Adipose tissue (tissue), 3 donors: Measurements from ENCODE around the gene TMEM91. TPM values are rescaled to one million over a fixed set of nuclear protein-coding genes. Genes with fewer than 3 reads are reported as not detected.

ENCODE experiments used
- H3K27ac ChIP-seq: one replicate; pipeline ENCODE4 v1.5.1; 2013; ENCODE audit warnings: low read depth, low read length
- WGBS, 3 donors: extraction: QIAGEN DNeasy Blood & Tissue Kit; methylation state at CpG; one replicate each; pipeline ENCODE4 v1.1.7; 2013; 5-methylcytosine and 5-hydroxymethylcytosine counted together
- polyA plus RNA-seq, 3 donors: library from polyadenylated mRNA; stranded (reverse); fragments of 200-250 nt; gene quantifications; one replicate each; pipeline ENCODE4 v1.2.3, GENCODE V29; 2013
- donor health status: healthy with polysubstance abuse.
- donor health status: Bipolar disorder and iron deficiency.
- donor health status: healthy.

Gene TMEM91
- polyA plus RNA-seq, 3 donors: 10.2 to 24.2 (median 12.2) TPM

DNA sequence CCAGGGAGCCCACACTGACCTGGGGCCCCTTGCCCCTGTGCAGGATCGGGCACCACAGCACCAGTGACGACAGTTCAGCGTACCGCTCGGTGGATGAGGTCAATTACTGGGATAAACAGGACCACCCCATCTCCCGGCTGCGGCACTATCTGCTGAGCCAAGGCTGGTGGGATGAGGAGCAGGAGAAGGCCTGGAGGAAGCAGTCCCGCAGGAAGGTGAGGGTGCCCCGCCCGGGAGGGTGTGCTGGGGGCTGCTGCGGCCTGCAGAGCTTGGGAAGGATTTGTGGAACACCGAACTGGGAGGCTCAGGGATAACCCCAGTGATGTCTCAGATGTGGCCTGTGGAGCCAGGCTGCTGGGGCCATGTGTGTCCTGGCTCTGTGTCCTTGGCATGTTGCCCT lies 46.6 kb downstream of the TMEM91 start:
- H3K27ac ChIP-seq: no peak overlapping the region
- 92 to 96% (median 96%) methylated on average over 12 of the region's 12 CpGs for WGBS, 3 donors

DNA sequence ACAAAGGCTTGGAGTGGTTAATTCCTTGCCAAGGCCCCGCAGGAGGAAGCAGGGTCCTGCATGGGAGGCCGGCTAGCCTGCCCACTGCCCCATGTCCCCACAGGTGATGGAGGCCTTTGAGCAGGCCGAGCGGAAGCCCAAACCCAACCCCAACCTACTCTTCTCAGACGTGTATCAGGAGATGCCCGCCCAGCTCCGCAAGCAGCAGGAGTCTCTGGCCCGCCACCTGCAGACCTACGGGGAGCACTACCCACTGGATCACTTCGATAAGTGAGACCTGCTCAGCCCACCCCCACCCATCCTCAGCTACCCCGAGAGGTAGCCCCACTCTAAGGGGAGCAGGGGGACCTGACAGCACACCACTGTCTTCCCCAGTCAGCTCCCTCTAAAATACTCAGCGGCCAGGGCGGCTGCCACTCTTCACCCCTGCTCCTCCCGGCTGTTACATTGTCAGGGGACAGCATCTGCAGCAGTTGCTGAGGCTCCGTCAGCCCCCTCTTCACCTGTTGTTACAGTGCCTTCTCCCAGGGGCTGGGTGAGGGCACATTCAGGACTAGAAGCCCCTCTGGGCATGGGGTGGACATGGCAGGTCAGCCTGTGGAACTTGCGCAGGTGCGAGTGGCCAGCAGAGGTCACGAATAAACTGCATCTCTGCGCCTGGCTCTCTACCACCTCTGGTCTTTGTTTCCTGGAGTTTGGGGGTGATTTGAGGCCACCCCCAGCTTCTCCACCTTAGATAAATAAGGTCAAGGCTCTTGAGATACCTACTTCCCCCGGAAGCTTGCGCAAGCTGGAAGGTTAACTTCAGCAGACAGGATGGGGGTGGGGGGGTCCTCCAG lies 48.2 kb downstream of the TMEM91 start:
- WGBS, 3 donors: 75 to 87% (median 76%) methylated on average over 21 of the region's 21 CpGs
- no peak overlapping the region for H3K27ac ChIP-seq

DNA sequence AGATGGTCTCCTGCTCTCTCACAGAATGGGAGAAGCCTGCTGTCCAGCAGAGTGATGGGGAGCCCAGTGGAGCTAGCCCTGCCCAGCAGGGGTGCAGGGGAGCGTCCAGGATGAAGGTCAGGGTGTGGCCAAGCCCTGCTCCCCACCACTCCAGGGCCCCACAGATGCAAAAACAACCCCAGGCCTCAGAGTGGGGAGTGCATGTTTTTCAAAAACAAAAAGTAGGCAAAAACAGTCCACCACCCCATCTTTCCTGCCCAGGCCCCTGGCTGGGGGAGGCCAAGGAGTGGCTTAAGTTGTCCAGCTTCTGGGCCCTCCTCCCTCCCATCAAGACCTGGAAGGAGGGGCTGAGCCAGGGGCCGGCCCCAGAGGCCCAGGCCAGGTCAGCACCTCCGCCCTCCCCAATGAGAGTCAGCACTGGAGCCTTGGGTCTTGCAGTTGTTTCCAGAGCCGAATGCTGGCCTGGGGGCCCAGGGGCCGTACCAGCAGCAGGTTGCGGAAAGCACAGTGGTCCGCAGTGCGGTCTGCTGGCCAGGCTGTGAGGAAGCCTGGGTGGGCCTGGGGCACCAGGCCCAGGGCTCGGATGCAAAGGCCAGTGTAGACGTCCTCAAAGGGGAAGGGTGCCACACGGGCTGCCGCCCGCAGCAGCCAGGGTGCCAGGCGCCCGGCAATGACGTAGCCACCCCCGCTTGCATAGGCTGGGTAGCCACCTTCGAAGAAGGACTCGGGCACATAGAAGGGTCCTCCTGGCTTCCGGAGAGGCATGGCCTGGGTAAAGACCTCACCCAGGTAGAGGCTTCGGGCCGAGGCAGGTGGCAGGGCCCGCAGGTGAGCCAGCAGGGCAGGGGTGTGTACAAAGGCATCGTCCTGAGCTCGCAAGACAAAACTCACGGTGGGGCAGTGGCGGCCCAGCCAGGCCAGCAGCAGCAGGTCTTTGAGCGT lies 49.1 kb downstream of the TMEM91 start:
- no peak overlapping the region for H3K27ac ChIP-seq
- WGBS, 3 donors: 86 to 90% (median 89%) methylated on average over 27 to 28 of the region's 28 CpGs

DNA sequence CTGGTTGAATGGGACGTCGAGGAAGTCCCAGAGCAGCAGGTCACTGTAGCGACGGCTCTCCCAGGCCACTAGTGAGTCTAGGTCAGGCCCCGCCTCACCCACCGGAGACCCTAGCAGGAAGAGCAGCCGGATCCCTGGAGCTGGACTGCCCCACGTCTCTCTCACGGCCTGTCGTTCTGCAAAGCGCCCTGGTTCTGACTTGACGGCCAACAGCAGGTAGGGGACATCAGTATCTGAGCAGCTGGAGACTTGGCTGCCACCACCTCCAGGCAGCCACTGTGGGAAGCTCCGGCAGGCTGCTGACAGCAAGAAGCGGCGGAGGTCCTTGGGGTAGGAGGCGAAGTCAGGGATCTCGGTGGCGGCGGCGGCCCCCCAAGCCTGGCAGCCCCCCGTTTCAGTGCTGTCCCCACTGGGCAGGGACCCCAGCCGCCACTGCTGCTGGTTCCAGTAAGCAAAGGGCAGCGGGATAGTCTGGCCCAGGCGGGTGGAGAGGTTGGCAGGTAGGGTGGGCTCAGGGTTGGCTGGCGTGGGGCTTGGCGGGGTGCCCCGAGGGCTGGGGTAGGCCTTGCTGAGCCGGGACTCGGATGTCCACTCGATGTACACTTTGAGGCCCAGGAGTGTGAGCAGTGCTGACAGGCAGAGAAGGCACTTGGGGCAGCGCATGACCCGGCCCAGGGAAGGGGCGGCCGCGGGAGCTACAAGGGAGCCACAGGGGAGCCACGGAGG lies 49.9 kb downstream of the TMEM91 start:
- 73 to 86% (median 78%) methylated on average over 35 to 36 of the region's 36 CpGs for WGBS, 3 donors
- H3K27ac ChIP-seq: no peak overlapping the region

DNA sequence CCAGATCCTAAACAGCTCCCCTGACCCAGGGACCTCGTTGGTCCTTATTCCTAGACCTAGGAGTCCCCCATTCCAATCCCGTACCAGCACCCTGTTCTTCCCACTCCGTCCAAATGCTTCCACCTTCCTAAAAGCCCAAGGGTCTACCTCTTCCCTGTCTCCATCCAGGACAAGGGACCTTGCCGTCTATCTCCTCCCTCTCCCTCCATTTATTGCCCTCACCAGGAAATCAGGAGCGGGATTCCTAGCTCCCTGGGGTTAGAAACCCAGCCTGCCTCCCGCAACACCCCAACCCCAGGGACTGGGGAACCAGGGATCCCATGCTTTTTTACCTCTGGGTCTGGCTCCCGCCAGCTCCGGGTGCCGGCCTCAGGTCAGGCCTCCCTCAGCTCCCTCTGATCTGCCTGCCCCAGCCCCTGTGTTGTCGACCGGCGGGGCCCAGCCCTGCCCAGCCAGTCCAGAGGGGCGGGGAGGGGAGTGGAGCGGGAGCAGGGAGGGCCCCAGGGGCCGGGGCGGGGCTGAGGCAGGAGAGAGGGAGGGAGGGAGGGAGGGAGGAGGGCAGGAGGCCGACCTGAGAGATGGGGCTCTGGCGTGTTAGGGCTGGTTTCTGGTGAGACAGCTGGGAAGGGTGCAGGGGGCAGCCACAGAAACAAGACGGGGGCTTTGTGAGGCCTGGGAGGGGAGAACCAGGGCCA lies 50.8 kb downstream of the TMEM91 start, which contains the start of gene B3GNT8:
B3GNT8 (minus strand) TSS at position 423 of the 695 bp plus-strand sequence. CDS start 596 bp downstream, outside the sequence.
- 13 to 23% (median 14%) methylated on average over 16 to 19 of the region's 19 CpGs for WGBS, 3 donors
- H3K27ac ChIP-seq: no peak within 1 kb of the TSS

DNA sequence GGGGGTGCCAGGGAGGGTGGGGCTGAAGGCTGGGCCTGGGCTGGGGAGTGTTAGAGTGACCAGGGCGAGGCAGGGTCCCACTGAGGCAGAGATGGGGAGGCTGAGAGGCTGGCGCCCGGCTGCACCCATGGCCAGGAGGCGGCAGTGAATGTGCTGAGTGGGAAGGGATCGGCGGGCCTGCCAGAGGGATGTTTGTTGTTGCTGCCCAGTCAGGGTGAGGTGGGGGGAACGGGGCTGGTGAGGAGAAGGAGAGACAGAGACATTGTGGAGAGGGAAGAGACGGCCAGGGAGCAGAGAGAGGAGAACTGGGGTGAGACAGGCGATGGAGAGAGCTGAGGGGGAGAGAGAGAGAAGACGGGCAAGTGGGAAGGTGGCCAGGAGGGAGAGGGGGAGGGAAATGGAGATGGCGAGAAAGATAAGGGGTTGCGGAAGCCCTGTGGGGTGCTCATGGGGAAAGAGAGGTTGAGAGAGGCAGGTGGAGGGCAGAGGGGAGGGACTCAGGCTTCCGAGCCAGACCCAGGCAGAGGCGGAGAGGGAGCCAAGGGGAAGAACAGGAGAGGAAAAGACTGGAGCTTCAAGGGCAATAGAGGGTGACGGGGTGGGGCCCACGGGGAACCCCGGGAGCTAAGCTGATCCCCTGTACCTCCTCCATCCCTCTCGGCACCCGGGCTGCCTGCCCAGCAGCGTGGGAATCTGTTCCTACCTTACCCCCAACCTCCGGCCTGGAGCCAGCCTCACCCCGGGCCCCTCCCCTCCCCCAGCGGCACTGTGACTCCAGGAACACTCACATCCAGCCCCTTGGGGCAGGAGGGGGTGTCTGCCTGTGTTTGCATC lies 51.5 kb downstream of the TMEM91 start:
- no peak overlapping the region for H3K27ac ChIP-seq
- 7 to 20% (median 7%) methylated on average over 19 to 23 of the region's 23 CpGs for WGBS, 3 donors

DNA sequence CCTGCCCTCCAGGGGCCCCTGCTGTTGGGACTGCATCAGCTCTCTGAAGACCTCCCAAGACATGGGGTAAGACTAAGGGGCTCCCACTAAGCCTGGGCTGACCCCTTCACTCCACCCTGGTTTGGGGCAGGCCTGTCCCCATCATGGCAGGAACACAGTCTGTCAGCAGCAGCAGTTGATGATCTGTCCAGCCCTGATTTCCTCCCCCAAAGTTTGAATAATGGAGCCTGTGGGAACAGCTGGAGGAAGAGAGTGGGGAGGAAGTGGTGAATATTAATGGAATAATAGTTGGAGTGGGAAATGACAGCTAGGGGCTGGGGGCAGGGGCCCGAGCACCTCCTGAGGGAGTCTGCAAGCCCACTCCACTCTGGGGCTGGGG lies 52.1 kb downstream of the TMEM91 start:
- WGBS, 3 donors: 18 to 71% (median 54%) methylated on average over 1 of the region's 1 CpG
- H3K27ac ChIP-seq: no peak overlapping the region

DNA sequence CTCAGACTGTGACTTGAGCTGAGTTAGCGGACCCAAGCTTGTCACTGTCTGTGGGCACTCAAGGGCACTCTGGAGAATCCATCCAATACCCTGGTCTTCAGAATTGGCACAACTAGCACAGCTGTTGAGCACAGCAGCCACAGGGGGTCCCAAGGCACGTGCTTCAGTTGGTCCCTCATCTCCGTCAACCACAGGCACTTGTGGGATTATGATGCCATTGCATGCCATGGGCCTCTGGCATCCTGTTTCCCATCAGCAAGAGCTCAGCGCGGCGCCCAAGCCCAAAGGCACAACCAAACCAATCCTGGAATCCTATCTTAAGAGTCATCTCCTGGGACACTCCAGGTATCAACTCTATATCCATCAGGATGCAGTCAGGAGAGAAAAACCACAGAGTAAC lies 54.6 kb downstream of the TMEM91 start:
- WGBS, 3 donors: 66 to 96% (median 69%) methylated on average over 6 of the region's 6 CpGs
- H3K27ac ChIP-seq: no peak overlapping the region

DNA sequence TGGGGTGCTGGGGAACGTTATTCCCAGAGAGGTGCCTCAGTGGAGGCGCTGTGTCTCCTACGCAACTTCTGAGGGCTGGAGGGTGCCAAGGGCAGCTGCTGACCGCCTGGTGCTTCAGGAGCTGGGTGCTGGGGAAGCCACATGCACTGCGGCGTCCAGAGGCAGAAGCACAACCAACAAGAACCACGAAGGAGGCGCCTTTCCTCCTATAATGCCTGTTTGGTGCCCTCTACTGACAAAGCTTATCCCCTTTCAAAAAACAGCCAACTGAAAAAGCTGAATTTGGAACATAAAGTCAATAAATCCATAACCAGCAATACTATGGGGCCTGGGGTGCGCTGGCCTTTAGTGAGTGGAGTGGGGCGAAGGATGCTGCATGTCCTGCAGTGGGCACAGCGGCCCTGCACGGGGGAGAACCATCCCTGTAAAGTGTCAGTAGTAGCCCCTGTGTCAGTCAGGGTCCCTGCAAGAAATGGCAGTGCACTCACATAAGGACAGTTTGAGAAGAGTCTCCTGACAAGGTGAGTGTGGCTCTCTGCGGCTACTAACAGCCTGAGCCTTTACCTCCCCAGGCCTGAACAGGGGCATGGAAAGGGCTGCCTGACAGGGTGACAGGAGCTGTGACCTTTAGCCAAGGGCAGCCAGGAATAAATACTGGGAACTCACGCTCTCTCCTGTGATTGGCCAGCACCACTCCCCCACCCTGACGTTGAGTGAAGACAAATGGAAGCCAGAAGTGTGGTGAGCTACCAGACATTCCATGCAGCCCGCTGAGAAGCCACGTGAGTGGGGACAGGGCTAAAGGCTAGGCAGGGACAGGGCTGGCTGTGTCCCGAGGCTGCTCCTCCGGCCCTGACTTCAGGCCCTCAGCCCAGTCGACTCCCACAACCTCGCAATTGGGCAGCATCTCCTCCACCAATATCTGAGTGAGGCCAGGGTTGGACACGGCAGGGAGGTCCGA lies 55.4 kb downstream of the TMEM91 start:
- H3K27ac ChIP-seq: no peak overlapping the region
- WGBS, 3 donors: 64 to 70% (median 66%) methylated on average over 23 of the region's 23 CpGs

DNA sequence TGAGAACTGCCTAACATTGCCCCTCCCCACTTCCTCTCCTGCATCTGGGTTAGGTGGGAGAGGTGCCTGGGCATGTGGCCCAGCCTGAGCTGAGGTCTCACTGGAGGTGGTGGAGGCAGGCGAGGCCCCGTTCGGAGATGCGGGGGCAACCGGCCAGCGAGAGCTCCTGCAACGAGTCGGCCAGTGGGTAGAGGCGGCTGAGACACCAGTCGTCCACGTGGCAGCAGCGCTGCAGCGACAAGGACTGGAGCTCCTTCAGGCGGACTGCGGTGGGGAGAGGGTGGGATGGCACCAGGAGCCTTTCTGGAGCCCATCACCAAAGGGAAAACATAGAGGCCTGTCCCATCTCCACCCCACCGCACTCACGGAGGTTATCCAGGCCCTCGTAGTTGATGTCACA lies 56.8 kb downstream of the TMEM91 start:
- H3K27ac ChIP-seq: no peak overlapping the region

More for the DNA sequence above, 56.8 kb downstream of the TMEM91 start:
- 90 to 94% (median 90%) methylated on average over 18 of the region's 18 CpGs for WGBS, 3 donors

Other genes starting within 250 kb of the TMEM91 start
- 1 to 10 TPM in 1 of 3 donors, under 1 TPM in 2; 0.30 to 5.1 (median 0.67) TPM for gene CYP2S1, start 183.3 kb upstream of the TMEM91 start, polyA plus RNA-seq
- 10 to 100 TPM in 2 of 3 donors, 1 to 10 TPM in 1; 2.5 to 26.0 (median 24.0) TPM for gene AXL, start 157.3 kb upstream of the TMEM91 start, polyA plus RNA-seq
- gene HNRNPUL1, start 112.2 kb upstream of the TMEM91 start, polyA plus RNA-seq: 100 to 1,000 TPM in 1 of 3 donors, 10 to 100 TPM in 2; 47.6 to 129 (median 87.1) TPM
- 10 to 100 TPM; 10.3 to 17.0 (median 15.3) TPM for gene CCDC97, start 66.4 kb upstream of the TMEM91 start, polyA plus RNA-seq
- gene TGFB1, start 22.6 kb upstream of the TMEM91 start, polyA plus RNA-seq: 10 to 100 TPM in 2 of 3 donors, 1 to 10 TPM in 1; 5.6 to 25.9 (median 24.0) TPM
- gene B9D2, start 12.4 kb upstream of the TMEM91 start, polyA plus RNA-seq: 1 to 10 TPM; 6.1 to 9.4 (median 6.4) TPM
- gene EXOSC5, start 20.8 kb downstream of the TMEM91 start, polyA plus RNA-seq: 10 to 100 TPM; 18.4 to 40.2 (median 33.1) TPM
- gene BCKDHA, start 21.3 kb downstream of the TMEM91 start, polyA plus RNA-seq: 10 to 100 TPM; 42.6 to 61.2 (median 49.3) TPM
- gene B3GNT8, start 50.8 kb downstream of the TMEM91 start, polyA plus RNA-seq: 1 to 10 TPM in 2 of 3 donors, under 1 TPM in 1; 0.89 to 2.0 (median 1.6) TPM
- 10 to 100 TPM; 28.4 to 45.2 (median 35.3) TPM for gene DMAC2, start 63.4 kb downstream of the TMEM91 start, polyA plus RNA-seq
- gene ERICH4, start 66.6 kb downstream of the TMEM91 start, polyA plus RNA-seq: not detected
- 1 to 10 TPM in 1 of 3 donors, under 1 TPM in 2; 0.67 to 2.1 (median 0.95) TPM for gene CEACAM21, start 199.6 kb downstream of the TMEM91 start, polyA plus RNA-seq